Measurements from ENCODE around the gene NUP210.
"Not testable (repeated sequence)": the region's sequence is repeated elsewhere in the genome, so short reads cannot be mapped to it uniquely, and the experiment has no call there.

Gene NUP210

DNA sequence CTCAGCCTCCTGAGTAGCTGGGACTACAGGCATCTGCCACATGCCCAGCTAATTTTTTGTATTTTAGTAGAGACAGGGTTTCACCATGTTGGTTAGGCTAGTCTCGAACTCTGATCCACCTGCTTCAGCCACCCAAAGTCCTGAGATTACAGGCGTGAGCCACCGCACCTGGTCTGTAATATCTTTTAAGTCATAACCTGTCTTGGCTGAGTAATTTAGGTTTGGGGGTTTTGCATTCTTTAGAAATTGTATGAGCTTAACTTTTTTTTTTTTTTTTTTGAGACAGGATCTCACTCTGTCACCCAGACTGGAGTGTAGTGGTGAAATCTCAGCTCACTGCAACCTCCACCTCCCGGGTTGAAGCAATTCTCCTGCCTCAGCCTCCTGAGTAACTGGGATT, 8.6 kb upstream of the NUP210 start:
- not testable (repeated sequence) for H3K4me3 ChIP-seq (ENCODE audit: low read length); H3K27me3 ChIP-seq (ENCODE audit: insufficient read depth, low read length); H3K36me3 ChIP-seq (ENCODE audit: insufficient read depth, low read length); H3K4me1 ChIP-seq (ENCODE audit: insufficient read depth, low read length); H3K27ac ChIP-seq (ENCODE audit: low read depth, low read length); H3K9ac ChIP-seq (ENCODE audit: low read depth, low read length); H3K9me3 ChIP-seq (ENCODE audit: insufficient read depth, low read depth, low read length)
- 68% methylated on average over 4 of the region's 4 CpGs for WGBS

DNA sequence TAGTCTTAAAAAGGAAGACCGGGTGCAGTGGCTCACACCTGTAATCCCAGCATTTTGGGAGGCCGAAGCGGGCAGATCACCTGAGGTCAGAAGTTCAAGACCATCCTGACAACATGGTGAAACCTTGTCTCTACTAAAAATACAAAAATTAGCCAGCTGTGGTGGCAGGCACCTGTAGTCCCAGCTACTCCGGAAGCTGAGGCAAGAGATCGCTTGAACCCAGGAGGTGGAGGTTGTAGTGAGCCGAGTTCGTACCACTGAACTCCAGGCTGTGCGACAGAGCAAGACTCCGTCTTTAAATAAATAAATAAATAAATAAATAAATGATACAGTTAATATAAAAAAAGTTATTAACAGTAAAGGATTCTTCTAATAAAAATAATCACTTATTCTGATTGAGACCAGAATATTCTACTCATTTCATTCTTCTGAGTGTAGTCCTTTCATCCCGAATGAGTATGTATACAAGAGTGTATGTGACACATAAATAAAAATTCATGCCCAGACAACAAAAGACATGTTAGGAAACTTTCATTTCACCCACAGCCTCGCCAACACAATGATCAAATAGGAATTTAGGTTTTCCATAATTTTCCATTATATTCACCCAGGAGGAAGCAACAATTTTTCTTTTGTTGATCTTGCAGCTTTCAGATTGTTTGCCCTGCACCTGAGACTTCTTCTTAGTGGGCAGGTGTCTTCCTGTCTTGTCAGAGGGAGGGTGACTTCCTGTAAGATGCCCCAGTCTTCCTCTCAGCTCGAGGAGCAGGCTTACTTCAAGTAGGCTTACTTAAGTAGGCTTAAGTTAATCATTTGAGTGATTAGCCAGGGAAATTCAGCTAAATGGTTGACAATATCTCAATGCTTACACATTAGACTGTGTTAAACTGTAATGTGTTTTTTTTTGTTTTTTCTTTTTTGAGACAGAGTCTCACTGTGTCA, 7.8 kb upstream of the NUP210 start:
- Histone ChIP-seq H3K27me3 (ENCODE audit: insufficient read depth, low read length) (no peaks in the 10 kb centered on the region), H3K4me1 (ENCODE audit: insufficient read depth, low read length) (no peaks in the 10 kb centered on the region), H3K9ac (ENCODE audit: low read depth, low read length) (no peak overlapping the region), H3K36me3 (ENCODE audit: insufficient read depth, low read length) (no peaks in the 10 kb centered on the region), H3K27ac (ENCODE audit: low read depth, low read length) (no peak overlapping the region), H3K9me3 (ENCODE audit: insufficient read depth, low read depth, low read length) (0 out of 2 replicates have a peak, but pooled peaks cover 2% of the 10 kb centered on the region), H3K4me3 (ENCODE audit: low read length) (no peak overlapping the region)
- 94% methylated on average over 9 of the region's 12 CpGs for WGBS

DNA sequence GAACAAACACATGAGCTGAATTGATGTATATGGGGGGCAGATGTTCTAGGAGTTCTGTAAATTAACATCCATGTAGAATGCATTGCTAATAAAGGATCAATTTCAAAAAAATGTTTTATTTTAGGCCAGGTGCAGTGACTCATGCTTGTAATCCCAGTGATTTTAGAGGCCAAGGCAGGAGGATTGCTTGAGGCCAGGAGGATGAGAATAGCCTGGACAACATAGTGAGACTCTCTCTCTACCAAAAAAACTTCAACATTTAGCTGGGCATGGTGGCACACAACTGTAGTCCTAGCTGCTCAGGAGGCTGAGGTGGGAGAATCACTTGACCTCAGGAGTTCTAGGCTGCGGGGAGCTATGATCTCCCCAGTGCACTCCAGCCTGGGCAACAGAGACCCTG, 6.5 kb upstream of the NUP210 start:
- Histone ChIP-seq H3K27me3 (ENCODE audit: insufficient read depth, low read length) (no peaks in the 10 kb centered on the region), H3K4me3 (ENCODE audit: low read length) (no peak overlapping the region), H3K36me3 (ENCODE audit: insufficient read depth, low read length) (no peaks in the 10 kb centered on the region), H3K9me3 (ENCODE audit: insufficient read depth, low read depth, low read length) (0 out of 2 replicates have a peak, but pooled peaks cover 2% of the 10 kb centered on the region), H3K4me1 (ENCODE audit: insufficient read depth, low read length) (no peaks in the 10 kb centered on the region), H3K9ac (ENCODE audit: low read depth, low read length) (no peak overlapping the region), H3K27ac (ENCODE audit: low read depth, low read length) (no peak overlapping the region)
- 93% methylated on average over 1 of the region's 1 CpG for WGBS

DNA sequence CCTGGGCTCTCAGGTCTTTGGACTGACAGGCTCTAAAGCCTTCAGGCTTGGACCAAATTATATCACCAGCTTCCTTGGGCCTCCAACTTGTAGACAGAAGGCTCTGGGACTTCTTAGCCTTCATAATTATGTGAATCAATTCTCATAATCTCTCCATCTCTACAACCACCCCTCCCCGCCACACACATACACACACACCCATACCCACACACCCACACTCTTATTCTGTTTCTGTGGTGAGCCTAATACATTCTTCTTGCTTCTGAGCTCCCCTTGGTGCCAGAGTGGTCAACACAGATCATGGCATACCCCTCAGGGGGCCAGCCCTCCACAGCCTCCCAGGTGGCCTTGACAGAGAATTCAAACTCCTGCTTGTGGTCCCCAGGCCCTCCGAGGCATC, 5.6 kb upstream of the NUP210 start:
- Histone ChIP-seq H3K36me3 (ENCODE audit: insufficient read depth, low read length) (no peaks in the 10 kb centered on the region), H3K27ac (ENCODE audit: low read depth, low read length) (no peak overlapping the region), H3K4me1 (ENCODE audit: insufficient read depth, low read length) (0 out of 2 replicates have a peak, but pooled peaks cover 5% of the 10 kb centered on the region), H3K9me3 (ENCODE audit: insufficient read depth, low read depth, low read length) (0 out of 2 replicates have a peak, but pooled peaks cover 2% of the 10 kb centered on the region), H3K27me3 (ENCODE audit: insufficient read depth, low read length) (peaks cover 6% of the 10 kb centered on the region), H3K4me3 (ENCODE audit: low read length) (no peak overlapping the region), H3K9ac (ENCODE audit: low read depth, low read length) (no peak overlapping the region)
- 93% methylated on average over 2 of the region's 2 CpGs for WGBS

DNA sequence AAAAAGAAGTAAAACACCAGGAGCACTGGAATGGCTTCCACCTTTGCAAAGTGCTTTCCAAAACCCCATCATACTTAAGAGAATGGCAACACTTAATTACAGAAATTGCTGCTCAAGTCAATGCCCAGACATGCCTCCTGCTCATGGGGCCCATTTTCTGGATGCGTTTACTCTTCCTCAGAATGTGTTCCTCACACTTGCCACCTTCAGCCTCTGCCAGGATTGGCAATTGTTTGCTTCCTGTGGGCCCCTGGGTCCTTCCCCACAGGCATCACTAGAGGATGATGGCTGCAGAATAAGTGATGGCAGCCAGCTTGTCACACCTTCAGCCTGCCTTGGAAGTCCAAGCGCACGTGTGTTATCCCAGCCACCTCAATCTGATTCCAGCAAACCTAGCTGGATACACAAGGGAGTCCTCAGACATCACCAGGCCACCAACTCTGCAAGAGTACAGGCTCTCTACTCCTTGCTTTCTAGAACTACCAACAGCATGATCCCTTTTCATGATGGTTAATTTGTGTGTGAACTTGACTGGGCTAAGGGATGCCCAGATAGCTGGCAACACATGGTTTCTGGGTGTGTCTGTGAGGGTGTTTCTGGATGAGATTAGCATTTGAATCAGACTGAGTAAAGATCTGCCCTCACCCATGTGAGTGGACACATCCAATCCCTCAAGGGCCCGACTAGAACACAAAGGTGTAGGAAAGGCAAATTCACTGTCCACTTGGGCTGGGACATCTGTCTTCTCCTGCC, 4.9 kb upstream of the NUP210 start:
- H3K36me3 ChIP-seq (ENCODE audit: insufficient read depth, low read length) = no peaks in the 10 kb centered on the region

DNA sequence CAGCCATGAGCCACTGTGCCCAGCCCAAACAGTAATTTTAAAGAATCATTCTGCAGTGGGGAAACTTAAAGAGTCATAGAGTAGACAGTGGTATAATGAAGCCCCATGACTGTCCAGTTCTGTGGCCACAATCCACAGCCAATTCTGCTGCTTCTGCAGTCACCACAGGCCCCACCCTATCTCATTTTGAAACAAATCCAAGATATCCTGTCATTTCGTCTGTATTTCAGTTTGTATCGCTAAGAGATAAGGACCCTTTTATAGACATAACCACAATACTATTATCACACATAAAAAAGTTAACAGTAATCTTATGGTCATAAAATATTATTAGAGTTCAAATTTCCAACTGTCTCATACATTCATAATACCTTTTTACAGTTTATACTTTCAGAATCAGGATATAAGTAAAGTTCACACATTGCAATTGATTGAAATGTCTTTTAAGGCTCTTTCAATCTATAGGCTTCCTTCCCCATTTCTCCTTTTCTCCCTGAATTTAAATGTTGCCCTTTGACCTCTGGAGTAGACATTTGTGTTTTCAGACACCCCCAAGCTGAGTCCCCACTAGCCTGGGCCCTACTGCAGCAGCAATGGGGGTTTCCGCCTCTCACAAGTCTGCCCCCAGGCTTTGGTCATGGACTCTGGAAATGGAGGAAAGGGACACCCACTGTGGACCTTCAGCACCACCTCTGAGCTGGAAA, 4.2 kb upstream of the NUP210 start:
- H3K27me3 ChIP-seq (ENCODE audit: insufficient read depth, low read length) = peaks cover 13% of the 10 kb centered on the region
- H3K9ac ChIP-seq (ENCODE audit: low read depth, low read length) = no peak overlapping the region
- 0 out of 2 replicates have a peak, but pooled peaks cover 6% of the 10 kb centered on the region for H3K4me1 ChIP-seq (ENCODE audit: insufficient read depth, low read length)
- no peak overlapping the region for H3K27ac ChIP-seq (ENCODE audit: low read depth, low read length)
- H3K36me3 ChIP-seq (ENCODE audit: insufficient read depth, low read length) = no peaks in the 10 kb centered on the region
- H3K4me3 ChIP-seq (ENCODE audit: low read length) = no peak overlapping the region
- 98% methylated on average over 3 of the region's 3 CpGs for WGBS
- 0 out of 2 replicates have a peak, but pooled peaks cover 2% of the 10 kb centered on the region for H3K9me3 ChIP-seq (ENCODE audit: insufficient read depth, low read depth, low read length)

More for the DNA sequence above, 4.9 kb upstream of the NUP210 start:
- 0 out of 2 replicates have a peak, but pooled peaks cover 2% of the 10 kb centered on the region for H3K9me3 ChIP-seq (ENCODE audit: insufficient read depth, low read depth, low read length)
- no peak overlapping the region for H3K9ac ChIP-seq (ENCODE audit: low read depth, low read length)
- H3K27me3 ChIP-seq (ENCODE audit: insufficient read depth, low read length) = peaks cover 10% of the 10 kb centered on the region
- H3K27ac ChIP-seq (ENCODE audit: low read depth, low read length) = no peak overlapping the region
- 94% methylated on average over 4 of the region's 4 CpGs for WGBS
- 0 out of 2 replicates have a peak, but pooled peaks cover 6% of the 10 kb centered on the region for H3K4me1 ChIP-seq (ENCODE audit: insufficient read depth, low read length)
- H3K4me3 ChIP-seq (ENCODE audit: low read length) = no peak overlapping the region

DNA sequence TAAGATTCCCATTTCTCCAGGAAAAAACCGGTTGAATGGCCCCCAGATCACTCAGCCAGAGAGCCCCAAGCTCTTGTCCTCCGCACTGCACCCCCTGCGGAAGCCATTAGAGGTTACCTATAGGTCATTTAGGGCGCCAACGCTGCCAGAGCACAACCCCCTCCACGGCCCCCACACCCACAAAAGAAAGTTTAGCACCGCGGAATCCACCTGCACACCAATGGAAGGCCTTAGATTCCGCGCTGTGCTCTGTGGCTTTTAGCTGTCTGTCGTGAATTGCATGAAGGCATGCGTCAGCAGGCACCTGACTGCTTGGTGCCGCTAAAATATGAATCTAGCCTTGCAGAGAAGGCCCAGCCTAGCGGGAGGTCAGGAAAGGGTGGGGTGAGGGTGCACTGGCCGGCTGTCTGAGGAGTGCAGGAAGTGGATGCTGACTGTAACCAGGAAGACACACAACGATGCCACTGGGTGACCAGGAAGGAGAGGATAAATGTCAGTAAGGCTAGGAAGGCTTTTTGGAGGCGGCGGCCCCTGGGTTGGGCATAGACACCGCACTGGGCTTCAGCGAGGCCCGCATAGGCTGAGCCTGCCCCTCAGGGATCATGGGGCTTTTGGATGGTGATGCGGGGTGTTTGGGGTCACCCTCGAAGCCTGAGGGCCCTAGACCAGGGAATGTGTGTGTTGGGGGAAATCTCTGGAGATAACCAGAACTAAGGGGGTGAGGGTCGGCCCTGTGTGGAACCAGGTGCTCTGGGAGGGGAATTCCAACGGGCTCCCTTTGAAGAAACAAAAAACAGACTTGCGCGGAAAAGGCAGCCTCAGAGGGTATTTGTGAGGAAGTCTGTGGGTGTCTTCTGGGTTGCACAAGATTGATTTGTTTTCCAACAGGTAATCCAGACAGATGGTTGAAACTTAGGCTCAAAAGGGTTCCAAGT, 976 bp upstream of the NUP210 start:
- H3K4me1 ChIP-seq (ENCODE audit: insufficient read depth, low read length) = peaks cover 14% of the 10 kb centered on the region; the same call in 1 of the 2 replicates
- H3K27ac ChIP-seq (ENCODE audit: low read depth, low read length) = no peak overlapping the region; the same call in 1 of the 2 replicates

DNA sequence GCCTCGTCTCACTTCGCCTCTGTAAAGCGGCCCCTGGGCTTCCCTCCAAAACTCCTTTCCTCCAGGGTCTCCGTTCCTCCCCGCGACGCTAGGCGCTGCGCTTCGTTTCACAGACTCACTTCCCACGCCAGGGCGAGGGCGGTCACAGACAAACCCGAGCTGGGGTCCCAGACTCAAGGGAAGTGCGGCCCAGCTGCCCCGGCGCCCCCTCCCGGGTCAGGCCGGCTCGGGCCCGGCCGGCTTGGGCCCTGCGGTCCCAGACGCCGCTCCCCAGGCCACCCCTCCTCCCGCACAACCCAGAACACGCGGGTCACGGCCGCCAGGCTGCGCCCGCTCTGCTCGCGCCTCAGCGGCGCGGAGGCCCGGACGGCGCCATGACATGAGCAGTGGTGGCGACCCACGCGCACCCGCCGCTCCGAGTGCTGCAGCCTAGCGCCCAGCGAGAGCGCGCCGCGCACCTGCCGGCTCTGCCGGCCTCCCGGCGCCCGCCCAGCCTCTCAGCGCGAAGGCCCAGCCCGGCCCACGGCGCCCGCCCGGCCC, 547 bp downstream of the NUP210 start:
- Histone ChIP-seq H3K4me1 (ENCODE audit: insufficient read depth, low read length) (peaks cover 15% of the 10 kb centered on the region; the same call in 1 of the 2 replicates), H3K9me3 (ENCODE audit: insufficient read depth, low read depth, low read length) (no peaks in the 10 kb centered on the region), H3K27ac (ENCODE audit: low read depth, low read length) (no peak overlapping the region), H3K9ac (ENCODE audit: low read depth, low read length) (peak overlapping the region; percentile 83), H3K4me3 (ENCODE audit: low read length) (peak overlapping the region; percentile 66), H3K27me3 (ENCODE audit: insufficient read depth, low read length) (peaks cover 17% of the 10 kb centered on the region), H3K36me3 (ENCODE audit: insufficient read depth, low read length) (no peaks in the 10 kb centered on the region)
- WGBS = under 1% methylated on average over 64 of the region's 64 CpGs

More for the DNA sequence above, 976 bp upstream of the NUP210 start:
- H3K4me3 ChIP-seq (ENCODE audit: low read length) = peak overlapping the region; percentile 66
- H3K27me3 ChIP-seq (ENCODE audit: insufficient read depth, low read length) = peaks cover 17% of the 10 kb centered on the region
- H3K9ac ChIP-seq (ENCODE audit: low read depth, low read length) = peak overlapping the region; percentile 77
- WGBS = 53% methylated on average over 27 of the region's 27 CpGs
- H3K36me3 ChIP-seq (ENCODE audit: insufficient read depth, low read length) = no peaks in the 10 kb centered on the region
- 0 out of 2 replicates have a peak, but pooled peaks cover 2% of the 10 kb centered on the region for H3K9me3 ChIP-seq (ENCODE audit: insufficient read depth, low read depth, low read length)

DNA sequence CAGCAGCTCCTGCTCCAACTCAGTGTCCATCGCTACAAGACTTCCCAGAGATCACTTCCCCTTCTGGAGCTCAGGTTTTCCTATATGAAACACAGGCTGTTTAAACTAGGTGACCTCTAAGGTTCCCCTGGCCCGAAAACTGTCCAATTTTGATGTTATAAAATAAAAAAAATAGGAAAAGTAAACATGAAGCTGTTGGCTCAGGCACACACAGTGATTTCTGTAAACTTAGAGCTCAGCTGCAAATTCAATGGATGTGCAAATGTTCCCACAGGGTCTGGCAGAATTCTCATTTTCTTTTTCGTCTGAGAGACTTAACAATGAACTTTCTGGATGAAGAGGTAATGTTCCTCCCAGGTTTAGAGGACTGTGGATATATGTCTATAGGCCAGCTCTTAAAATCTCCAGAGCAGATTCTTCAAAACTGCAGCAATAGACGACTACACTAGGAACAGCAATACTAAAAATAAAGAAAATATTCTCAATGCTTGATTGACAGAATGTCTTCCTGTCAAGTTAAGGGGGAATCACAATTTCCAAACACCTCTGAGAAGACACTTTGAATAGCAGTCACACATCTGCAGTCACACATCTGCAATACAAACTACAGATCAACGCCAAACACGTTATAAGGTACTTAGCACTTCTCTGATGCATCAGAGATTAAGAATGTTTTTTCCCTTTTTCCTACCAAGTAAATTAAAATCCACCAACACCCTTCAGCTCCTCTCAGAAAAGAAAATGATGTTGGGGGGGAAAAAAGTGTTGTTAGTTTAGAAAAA, 2.8 kb downstream of the NUP210 start:
- H3K27ac ChIP-seq (ENCODE audit: low read depth, low read length) = no peak overlapping the region
- H3K36me3 ChIP-seq (ENCODE audit: insufficient read depth, low read length) = no peaks in the 10 kb centered on the region
- 89% methylated on average over 6 of the region's 6 CpGs for WGBS
- peaks cover 15% of the 10 kb centered on the region; the same call in 1 of the 2 replicates for H3K4me1 ChIP-seq (ENCODE audit: insufficient read depth, low read length)
- H3K9me3 ChIP-seq (ENCODE audit: insufficient read depth, low read depth, low read length) = no peaks in the 10 kb centered on the region
- H3K9ac ChIP-seq (ENCODE audit: low read depth, low read length) = no peak overlapping the region
- no peak overlapping the region for H3K4me3 ChIP-seq (ENCODE audit: low read length)
- H3K27me3 ChIP-seq (ENCODE audit: insufficient read depth, low read length) = peaks cover 17% of the 10 kb centered on the region
